Fibroblast of lung (primary cell): ENCODE results near the gene TEX38. TPM values are rescaled to one million over a fixed set of nuclear protein-coding genes. Genes with fewer than 3 reads are reported as not detected.
"Not testable (repeated sequence)": the region's sequence is repeated elsewhere in the genome, so short reads cannot be mapped to it uniquely, and the experiment has no call there.

Experiments
- DNase-seq, 2 donors: peaks; one replicate each; pipeline versions ENCODE4 v3.0.0 to v3.0.0-alpha.2; 2010; ENCODE audit warnings: low read depth in 2 of 2
- H2AFZ ChIP-seq: 2 replicates; pipeline ENCODE4 v1.5.1; 2012; ENCODE audit warnings: low read length, control low read depth, inconsistent platforms
- H3K27ac ChIP-seq: 2 replicates; pipeline ENCODE4 v1.5.1; 2011; ENCODE audit warnings: low read length, control low read depth; ENCODE audit not compliant: insufficient read depth
- H3K27me3 ChIP-seq: 2 replicates; pipeline ENCODE4 v1.5.1; 2011; ENCODE audit warnings: mild to moderate bottlenecking, low read length; ENCODE audit not compliant: control insufficient read depth, insufficient read depth
- H3K36me3 ChIP-seq: 2 replicates; pipeline ENCODE4 v1.5.1; 2011; ENCODE audit warnings: low read length; ENCODE audit not compliant: control insufficient read depth, insufficient read depth
- H3K4me1 ChIP-seq: 2 replicates; pipeline ENCODE4 v1.5.1; 2011; ENCODE audit warnings: low read length; ENCODE audit not compliant: control insufficient read depth, insufficient read depth; ENCODE audit errors: extremely low read depth
- H3K4me2 ChIP-seq: 2 replicates; pipeline ENCODE4 v1.5.1; 2011; ENCODE audit warnings: low read length, control low read depth; ENCODE audit not compliant: insufficient read depth; ENCODE audit errors: extremely low read depth
- H3K4me3 ChIP-seq, 4 experiments: fragments of 200-600 bp in 1 of 4; sonication (generic) in 1 of 4; replicated peaks in 1 of 4; 2 replicates each; pipeline ENCODE4 v1.5.1; 2011 to 2016; ENCODE audit warnings: low read length in 4 of 4, low read depth in 3 of 4, mild to moderate bottlenecking in 3 of 4, control low read depth in 2 of 4, inconsistent platforms in 1 of 4, mixed read lengths in 1 of 4; ENCODE audit not compliant: insufficient read depth in 1 of 4; ENCODE audit errors: control extremely low read depth in 1 of 4
- H3K79me2 ChIP-seq: 2 replicates; pipeline ENCODE4 v1.5.1; 2012; ENCODE audit warnings: mild to moderate bottlenecking, low read length, inconsistent platforms; ENCODE audit not compliant: control insufficient read depth, insufficient read depth
- H3K9ac ChIP-seq: 2 replicates; pipeline ENCODE4 v1.5.1; 2011; ENCODE audit warnings: mild to moderate bottlenecking, low read length, control low read depth; ENCODE audit not compliant: insufficient read depth
- H3K9me3 ChIP-seq: 2 replicates; pipeline ENCODE4 v1.5.1; 2012; ENCODE audit warnings: low read depth, low read length; ENCODE audit not compliant: control insufficient read depth, insufficient read depth
- H4K20me1 ChIP-seq: 2 replicates; pipeline ENCODE4 v1.5.1; 2011; ENCODE audit warnings: low read length; ENCODE audit not compliant: control insufficient read depth, insufficient read depth; ENCODE audit errors: extremely low read depth
- EZH2 ChIP-seq: IDR thresholded peaks from 2 replicates; pipeline ENCODE4 v1.5.1; 2012; ENCODE audit warnings: low read length, control low read depth, mild to moderate bottlenecking; ENCODE audit errors: missing control alignments
- polyA plus RNA-seq, 2 donors: library from polyadenylated mRNA; depleted of rRNA in 1 of 2; stranded (reverse) in 1 of 2; unstranded in 1 of 2; fragments of >200 nt; gene quantifications; 2 replicates each; pipeline ENCODE4 v1.2.1, GENCODE V29; 2011 to 2012; ENCODE audit warnings: missing spikeins in 1 of 2
- total RNA-seq: library from RNA; depleted of rRNA; stranded (reverse); fragments of >200 nt; gene quantifications from 2 replicates; pipeline ENCODE4 v1.2.1, GENCODE V29; 2014
- TF ChIP-seq, protein P1 (sequence below), 2 donors: IDR thresholded peaks in 1 of 2; conservative IDR thresholded peaks in 1 of 2; 1 replicate in 1 of 2; 2 replicates in 1 of 2; pipeline ENCODE4 v1.5.1; 2011 to 2012; ENCODE audit warnings: low read length in 2 of 2, control low read depth in 1 of 2, inconsistent platforms in 1 of 2, low read depth in 1 of 2, mild to moderate bottlenecking in 1 of 2

Gene TEX38
- total and polyA plus RNA-seq, 2 donors (not counting 1 experiment from before 2014, with no cell fraction given) = not detected

DNA sequence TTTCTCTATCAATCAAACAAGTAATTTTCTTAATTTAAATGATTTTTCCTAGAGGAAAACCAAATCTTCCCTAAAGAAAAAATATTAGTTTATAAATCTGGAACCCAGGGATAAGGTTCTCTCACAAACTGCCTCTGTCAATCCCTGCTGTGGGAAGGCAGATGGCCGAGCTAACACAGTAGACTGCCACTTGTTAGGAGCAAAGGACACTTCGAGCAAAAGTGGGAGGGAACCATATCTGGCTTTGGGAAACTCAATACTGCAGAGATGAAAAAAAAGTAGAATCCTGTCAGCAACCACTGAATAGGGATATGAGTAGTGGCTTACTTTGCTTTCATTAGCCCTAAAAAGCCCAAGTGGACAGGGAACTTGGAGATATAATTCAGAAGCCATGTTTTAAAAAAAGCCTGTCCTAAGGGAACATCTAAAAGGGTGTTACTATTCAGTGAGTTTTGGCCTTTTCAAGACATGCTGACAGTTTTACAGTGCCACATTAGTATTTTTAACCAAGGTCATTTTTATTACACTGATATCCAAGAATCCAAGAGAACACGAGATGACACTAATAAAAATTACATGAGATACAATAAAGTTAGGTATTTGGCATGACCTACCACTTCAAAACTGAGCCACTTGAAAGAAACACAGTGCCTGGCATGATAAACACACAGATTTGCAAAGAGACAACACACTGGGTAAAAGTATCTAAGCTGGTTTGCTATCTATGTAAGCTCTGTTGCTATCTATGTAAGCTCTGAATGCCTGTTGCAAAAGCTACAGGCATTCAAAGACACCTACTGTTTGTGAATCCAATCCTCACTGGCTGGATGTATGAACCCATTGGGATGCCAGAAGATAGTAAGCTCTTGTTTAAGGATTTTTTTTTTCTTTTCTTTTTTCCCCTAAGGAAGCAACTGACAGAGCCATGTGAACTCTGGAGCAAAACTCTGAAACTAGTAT lies 21.4 kb downstream of the TEX38 start:
- no peak overlapping the region for H3K27ac ChIP-seq
- no peaks in the 10 kb centered on the region for H4K20me1 ChIP-seq
- TF ChIP-seq, protein P1, sequence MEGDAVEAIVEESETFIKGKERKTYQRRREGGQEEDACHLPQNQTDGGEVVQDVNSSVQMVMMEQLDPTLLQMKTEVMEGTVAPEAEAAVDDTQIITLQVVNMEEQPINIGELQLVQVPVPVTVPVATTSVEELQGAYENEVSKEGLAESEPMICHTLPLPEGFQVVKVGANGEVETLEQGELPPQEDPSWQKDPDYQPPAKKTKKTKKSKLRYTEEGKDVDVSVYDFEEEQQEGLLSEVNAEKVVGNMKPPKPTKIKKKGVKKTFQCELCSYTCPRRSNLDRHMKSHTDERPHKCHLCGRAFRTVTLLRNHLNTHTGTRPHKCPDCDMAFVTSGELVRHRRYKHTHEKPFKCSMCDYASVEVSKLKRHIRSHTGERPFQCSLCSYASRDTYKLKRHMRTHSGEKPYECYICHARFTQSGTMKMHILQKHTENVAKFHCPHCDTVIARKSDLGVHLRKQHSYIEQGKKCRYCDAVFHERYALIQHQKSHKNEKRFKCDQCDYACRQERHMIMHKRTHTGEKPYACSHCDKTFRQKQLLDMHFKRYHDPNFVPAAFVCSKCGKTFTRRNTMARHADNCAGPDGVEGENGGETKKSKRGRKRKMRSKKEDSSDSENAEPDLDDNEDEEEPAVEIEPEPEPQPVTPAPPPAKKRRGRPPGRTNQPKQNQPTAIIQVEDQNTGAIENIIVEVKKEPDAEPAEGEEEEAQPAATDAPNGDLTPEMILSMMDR (conservative IDR thresholded peaks at IDR 0.05 in 1 of 2, IDR thresholded peaks at IDR 0.05 in 1 of 2; ENCODE audit: low read depth in 1 of 2, low read length in 2 of 2) = no peak
- TF ChIP-seq EZH2 = no peak
- no peaks in the 10 kb centered on the region for H3K27me3 ChIP-seq
- H3K9me3 ChIP-seq = no peaks in the 10 kb centered on the region
- peaks cover 2% of the 10 kb centered on the region for H3K4me1 ChIP-seq
- no peak overlapping the region for H3K4me2 ChIP-seq
- no peak for DNase-seq
- H3K4me3 ChIP-seq = no peak overlapping the region
- no peaks in the 10 kb centered on the region for H3K36me3 ChIP-seq
- no peaks in the 10 kb centered on the region for H3K79me2 ChIP-seq
- H2AFZ ChIP-seq = no peak overlapping the region
- no peak overlapping the region for H3K9ac ChIP-seq

DNA sequence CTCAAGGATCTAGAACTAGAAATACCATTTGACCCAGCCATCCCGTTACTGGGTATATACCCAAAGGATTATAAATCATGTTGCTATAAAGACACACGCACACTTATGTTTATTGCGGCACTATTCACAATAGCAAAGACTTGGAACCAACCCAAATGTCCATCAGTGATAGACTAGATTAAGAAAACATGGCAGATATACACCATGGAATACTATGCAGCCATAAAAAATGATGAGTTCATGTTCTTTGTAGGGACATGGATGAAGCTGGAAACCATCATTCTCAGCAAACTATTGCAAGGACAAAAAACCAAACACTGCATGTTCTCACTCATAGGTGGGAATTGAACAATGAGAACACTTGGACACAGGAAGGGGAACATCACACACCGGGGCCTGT lies 23.0 kb downstream of the TEX38 start:
- not testable (repeated sequence) for H3K27ac ChIP-seq, H3K27me3 ChIP-seq, H3K4me3 ChIP-seq, H4K20me1 ChIP-seq, H3K79me2 ChIP-seq, H3K9me3 ChIP-seq, H3K9ac ChIP-seq, H3K36me3 ChIP-seq, DNase-seq, H3K4me2 ChIP-seq, H2AFZ ChIP-seq, H3K4me1 ChIP-seq

DNA sequence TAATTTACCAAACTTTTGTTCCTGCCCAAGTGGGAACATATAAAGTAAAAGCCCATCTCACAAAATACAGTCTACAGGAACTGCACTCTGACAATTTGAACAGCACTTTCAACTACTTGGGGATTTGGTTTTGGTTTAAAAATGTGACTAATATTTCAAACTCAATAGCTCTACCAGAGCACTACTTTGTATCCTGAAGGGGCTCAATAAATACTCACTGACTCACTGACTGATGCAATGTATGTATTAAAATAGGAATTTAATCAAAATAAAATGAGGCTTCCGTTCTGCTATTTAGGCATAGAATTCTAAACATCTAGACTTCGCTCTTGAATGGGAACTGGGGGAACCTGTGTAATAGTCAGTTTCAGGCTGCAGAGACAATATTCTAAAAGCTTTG lies 25.4 kb downstream of the TEX38 start:
- Histone ChIP-seq H3K4me3 (no peak overlapping the region), H4K20me1 (no peaks in the 10 kb centered on the region)

More for the DNA sequence above, 25.4 kb downstream of the TEX38 start:
- Histone ChIP-seq H2AFZ (no peak overlapping the region), H3K36me3 (no peaks in the 10 kb centered on the region), H3K4me2 (no peak overlapping the region), H3K27me3 (no peaks in the 10 kb centered on the region), H3K9me3 (no peaks in the 10 kb centered on the region), H3K79me2 (no peaks in the 10 kb centered on the region), H3K9ac (no peak overlapping the region), H3K4me1 (peaks cover 2% of the 10 kb centered on the region), H3K27ac (no peak overlapping the region)
- no peak for DNase-seq
- TF ChIP-seq, protein P1 (conservative IDR thresholded peaks at IDR 0.05 in 1 of 2, IDR thresholded peaks at IDR 0.05 in 1 of 2; ENCODE audit: low read depth in 1 of 2, low read length in 2 of 2) = no peak
- TF ChIP-seq EZH2 = no peak
